GM19463 (cell line): Measurements from ENCODE around the gene PRMT2.
"Not testable (repeated sequence)": the region's sequence is repeated elsewhere in the genome, so short reads cannot be mapped to it uniquely, and the experiment has no call there.

Experiments
- ATAC-seq: cut with Tn5 transposase; IDR thresholded peaks from one replicate; pipeline ENCODE4 v1.9.1; 2021; ENCODE audit warnings: mild to moderate bottlenecking, moderate library complexity; ENCODE audit not compliant: unreplicated experiment

PRMT2 gene

GRCh38 chr21:46666941-46667740, 31.7 kb downstream of the PRMT2 start:
- ATAC-seq: no peak

GRCh38 chr21:46667741-46668380, 32.4 kb downstream of the PRMT2 start:
- ATAC-seq: no peak

- ATAC-seq: no peak
These were observed 32.9 kb downstream of the PRMT2 start for GRCh38 chr21:46668381-46668780.

- not testable (repeated sequence) for ATAC-seq
These were observed 33.4 kb downstream of the PRMT2 start for GRCh38 chr21:46668904-46669303.

GRCh38 chr21:46674430-46675007, 39.0 kb downstream of the PRMT2 start:
- no peak for ATAC-seq

GRCh38 chr21:46675595-46676280, 40.3 kb downstream of the PRMT2 start:
- no peak for ATAC-seq

GRCh38 chr21:46676542-46676941, 41.1 kb downstream of the PRMT2 start:
- ATAC-seq: not testable (repeated sequence)

GRCh38 chr21:46681593-46681992, 46.1 kb downstream of the PRMT2 start:
- not testable (repeated sequence) for ATAC-seq

GRCh38 chr21:46698652-46699051, 63.2 kb downstream of the PRMT2 start:
- not testable (repeated sequence) for ATAC-seq

- ATAC-seq: not testable (repeated sequence)
These were observed 63.6 kb downstream of the PRMT2 start for GRCh38 chr21:46699104-46699503.
